OCI-LY3 (cell line): ENCODE measurements around the gene QRICH2.
"Not testable (repeated sequence)": the region's sequence is repeated elsewhere in the genome, so short reads cannot be mapped to it uniquely, and the experiment has no call there.

Experiments
- H2AFZ ChIP-seq: fragments of 200-600, 300-600 bp; shearing (Covaris generic); 2 replicates; pipeline ENCODE4 v1.6.0; 2014; ENCODE audit warnings: antibody characterized with exemption, low read depth, low read length
- H3K27ac ChIP-seq: fragments of 200-600, 300-600 bp; sonication (generic); 2 replicates; pipeline ENCODE4 v1.5.1; 2014; ENCODE audit warnings: mild to moderate bottlenecking, low read length, moderate library complexity, mixed read lengths
- H3K27me3 ChIP-seq: fragments of 200-600, 300-600 bp; sonication (generic); 2 replicates; pipeline ENCODE4 v1.6.1; 2014; ENCODE audit warnings: low read depth, low read length, mixed read lengths
- H3K36me3 ChIP-seq: fragments of 200-600, 300-600 bp; sonication (generic); replicated peaks from 2 replicates; pipeline ENCODE3; 2014; ENCODE audit warnings: low read depth, low read length, mixed read lengths
- H3K4me1 ChIP-seq: fragments of 300-600, 200-600 bp; sonication (generic); 2 replicates; pipeline ENCODE4 v1.6.1; 2014; ENCODE audit warnings: low read length, mixed read lengths
- H3K4me2 ChIP-seq: fragments of 200-600, 300-600 bp; sonication (generic); 2 replicates; pipeline ENCODE4 v1.6.1; 2014; ENCODE audit warnings: low read length, mixed read lengths
- H3K4me3 ChIP-seq: fragments of 300-600, 200-600 bp; sonication (generic); 2 replicates; pipeline ENCODE4 v1.5.1; 2014; ENCODE audit warnings: antibody characterized with exemption, mild to moderate bottlenecking, low read length, moderate library complexity
- H3K79me2 ChIP-seq: fragments of 300-600, 200-600 bp; shearing (Covaris generic); 2 replicates; pipeline ENCODE4 v1.6.1; 2014; ENCODE audit warnings: mild to moderate bottlenecking, low read length, mixed read lengths
- H3K9ac ChIP-seq: fragments of 300-600, 200-600 bp; shearing (Covaris generic); 2 replicates; pipeline ENCODE4 v1.6.0; 2014; ENCODE audit warnings: mild to moderate bottlenecking, low read length, moderate library complexity
- H3K9me3 ChIP-seq: fragments of 200-600, 300-600 bp; shearing (Covaris generic); 2 replicates; pipeline ENCODE4 v1.6.1; 2014; ENCODE audit warnings: low read length, mixed read lengths; ENCODE audit not compliant: insufficient read depth
- H4K20me1 ChIP-seq: fragments of 200-600, 300-600 bp; sonication (generic); 2 replicates; pipeline ENCODE4 v1.6.1; 2016; ENCODE audit warnings: low read length, mixed read lengths; ENCODE audit not compliant: insufficient read depth
- CTCF ChIP-seq: fragments of 200-600, 300-600 bp; sonication (generic); IDR thresholded peaks from 2 replicates; pipeline ENCODE4 v1.5.1; 2014; ENCODE audit warnings: antibody characterized with exemption, low read length, low read depth
- EZH2phosphoT487 ChIP-seq: fragments of 200-600 bp; shearing (Covaris generic); IDR thresholded peaks from 2 replicates; pipeline ENCODE4 v1.6.1; 2018; ENCODE audit warnings: antibody characterized with exemption, mixed run types, low read depth

Gene QRICH2

GRCh38 chr17:76255801-76256429 lies 52.2 kb downstream of the QRICH2 start:
- Histone ChIP-seq H2AFZ (no peak overlapping the region), H4K20me1 (no peaks in the 10 kb centered on the region), H3K9me3 (no peaks in the 10 kb centered on the region), H3K27me3 (no peaks in the 10 kb centered on the region), H3K4me1 (peaks cover 11% of the 10 kb centered on the region), H3K4me2 (no peak overlapping the region), H3K4me3 (no peak overlapping the region), H3K27ac (no peak overlapping the region), H3K79me2 (no peaks in the 10 kb centered on the region), H3K36me3 (no peaks in the 10 kb centered on the region), H3K9ac (no peak overlapping the region)
- TF ChIP-seq CTCF (no peak), EZH2phosphoT487 (no peak)

- Histone ChIP-seq H3K27ac (no peak overlapping the region), H2AFZ (no peak overlapping the region), H3K9ac (no peak overlapping the region), H3K4me1 (peaks cover 7% of the 10 kb centered on the region), H3K27me3 (no peaks in the 10 kb centered on the region), H3K4me2 (no peak overlapping the region), H4K20me1 (no peaks in the 10 kb centered on the region), H3K9me3 (no peaks in the 10 kb centered on the region), H3K36me3 (no peaks in the 10 kb centered on the region), H3K4me3 (no peak overlapping the region), H3K79me2 (no peaks in the 10 kb centered on the region)
- TF ChIP-seq CTCF: no peak
- no peak for TF ChIP-seq EZH2phosphoT487
Measured at GRCh38 chr17:76254275-76254674, 53.8 kb downstream of the QRICH2 start.

- H3K9ac ChIP-seq: no peak overlapping the region
- H3K4me1 ChIP-seq: peaks cover 7% of the 10 kb centered on the region
- H3K9me3 ChIP-seq: no peaks in the 10 kb centered on the region
- no peaks in the 10 kb centered on the region for H4K20me1 ChIP-seq
- TF ChIP-seq CTCF: no peak
- H3K27ac ChIP-seq: no peak overlapping the region
- no peak overlapping the region for H3K4me2 ChIP-seq
- no peaks in the 10 kb centered on the region for H3K27me3 ChIP-seq
- H3K79me2 ChIP-seq: no peaks in the 10 kb centered on the region
- no peaks in the 10 kb centered on the region for H3K36me3 ChIP-seq
- no peak overlapping the region for H2AFZ ChIP-seq
- no peak overlapping the region for H3K4me3 ChIP-seq
Measured at GRCh38 chr17:76253841-76254240, 54.2 kb downstream of the QRICH2 start.

GRCh38 chr17:76252967-76253766 lies 54.9 kb downstream of the QRICH2 start:
- H2AFZ ChIP-seq, H3K36me3 ChIP-seq, H3K27ac ChIP-seq, H3K9ac ChIP-seq, H4K20me1 ChIP-seq, H3K4me2 ChIP-seq, H3K79me2 ChIP-seq, H3K4me3 ChIP-seq, H3K27me3 ChIP-seq, H3K9me3 ChIP-seq: not testable (repeated sequence)
- H3K4me1 ChIP-seq: peaks cover 12% of the 10 kb centered on the region
